ENCODE measurements around the gene SPRY1. TPM values are rescaled to one million over a fixed set of nuclear protein-coding genes. Genes with fewer than 3 reads are reported as not detected.

The SPRY1 gene, protein sequence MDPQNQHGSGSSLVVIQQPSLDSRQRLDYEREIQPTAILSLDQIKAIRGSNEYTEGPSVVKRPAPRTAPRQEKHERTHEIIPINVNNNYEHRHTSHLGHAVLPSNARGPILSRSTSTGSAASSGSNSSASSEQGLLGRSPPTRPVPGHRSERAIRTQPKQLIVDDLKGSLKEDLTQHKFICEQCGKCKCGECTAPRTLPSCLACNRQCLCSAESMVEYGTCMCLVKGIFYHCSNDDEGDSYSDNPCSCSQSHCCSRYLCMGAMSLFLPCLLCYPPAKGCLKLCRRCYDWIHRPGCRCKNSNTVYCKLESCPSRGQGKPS
- total RNA-seq: 9.5 and 16.5 TPM in 2 replicates

DNA sequence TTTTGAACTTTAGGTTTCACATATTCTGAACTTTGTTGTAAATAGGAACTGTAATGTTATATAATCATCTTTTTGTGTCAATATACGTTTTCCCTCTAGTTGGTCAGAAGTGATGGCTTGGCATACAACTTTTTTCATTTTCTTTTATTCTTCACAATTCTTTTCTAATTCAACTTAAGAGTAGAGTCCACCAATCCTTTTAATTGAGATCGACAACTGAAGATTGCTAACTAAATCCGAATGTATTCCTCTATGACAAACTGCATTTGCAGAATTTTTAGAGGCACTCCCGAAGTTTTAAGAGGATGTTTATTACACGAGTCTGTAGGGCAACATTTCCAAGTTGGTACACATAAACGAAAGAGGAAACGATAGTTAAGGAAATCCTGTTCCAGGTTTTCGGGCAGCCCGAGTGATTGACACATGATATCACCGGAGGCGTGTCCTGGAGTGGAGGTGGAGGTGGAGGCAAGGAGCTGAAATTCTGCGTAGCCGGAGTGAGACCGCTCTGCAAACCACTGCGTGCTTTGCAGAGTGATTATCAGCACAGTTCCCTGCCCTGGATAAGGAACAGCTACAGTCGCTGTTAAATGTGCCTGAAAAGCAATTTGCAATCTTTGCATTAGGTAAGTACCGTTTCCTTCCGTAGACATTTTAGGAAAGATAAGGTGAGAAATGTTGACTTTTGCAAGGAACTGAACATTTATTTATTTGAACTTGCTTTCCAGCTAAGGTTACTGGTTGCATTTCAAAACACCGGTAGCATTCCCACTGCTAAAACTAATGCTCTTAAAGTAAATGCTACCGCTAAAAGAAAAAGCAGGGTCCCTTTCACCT, at the start of gene SPRY1:
SPRY1 (plus strand) TSS at position 489 of the 837 bp plus-strand sequence. CDS start 4,797 bp downstream, outside the sequence.

All from smooth muscle cell of trachea (primary cell).